Medulla oblongata (tissue), 1 donor: ENCODE measurements around the gene GOLGA7B.
"Not testable (repeated sequence)": the region's sequence is repeated elsewhere in the genome, so short reads cannot be mapped to it uniquely, and the experiment has no call there.

ENCODE experiments used
- DNase-seq: peaks from one replicate; pipeline ENCODE4 v3.0.0-alpha.2; 2015; ENCODE audit errors: extremely low spot score

The GOLGA7B gene

DNA sequence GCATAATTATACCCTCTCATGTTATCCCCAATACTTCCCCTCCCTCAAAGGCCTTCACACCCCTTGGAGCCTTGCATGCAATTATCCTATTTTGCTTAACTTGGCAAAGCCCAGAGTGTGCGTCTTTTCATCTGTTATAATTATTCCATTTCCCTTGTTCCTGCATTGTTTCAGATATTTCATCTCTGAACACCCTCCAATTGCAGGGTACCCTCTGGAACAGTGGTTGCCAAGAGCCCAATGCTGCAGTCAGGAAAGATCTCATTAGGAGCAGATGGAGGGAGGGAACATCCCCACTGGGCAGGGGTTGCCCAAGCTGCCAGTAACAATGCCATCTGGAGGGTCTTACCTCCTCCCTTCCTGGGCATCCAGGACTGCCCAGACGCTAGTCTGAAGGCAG is 18.4 kb upstream of the GOLGA7B start:
- DNase-seq: no peak

GRCh38 chr10:97836446-97836845 is 13.2 kb upstream of the GOLGA7B start:
- no peak for DNase-seq

GRCh38 chr10:97838091-97838490 is 11.6 kb upstream of the GOLGA7B start:
- no peak for DNase-seq

- not testable (repeated sequence) for DNase-seq
Measured at GRCh38 chr10:97841166-97841565, 8.5 kb upstream of the GOLGA7B start.

GRCh38 chr10:97842114-97842513 is 7.5 kb upstream of the GOLGA7B start:
- not testable (repeated sequence) for DNase-seq

- DNase-seq: no peak
Measured at GRCh38 chr10:97842656-97843280, 6.9 kb upstream of the GOLGA7B start.

GRCh38 chr10:97843281-97843671 is 6.4 kb upstream of the GOLGA7B start:
- no peak for DNase-seq

- not testable (repeated sequence) for DNase-seq
Measured at GRCh38 chr10:97843972-97844371, 5.7 kb upstream of the GOLGA7B start.

GRCh38 chr10:97844678-97845077 is 5.0 kb upstream of the GOLGA7B start:
- no peak for DNase-seq

DNA sequence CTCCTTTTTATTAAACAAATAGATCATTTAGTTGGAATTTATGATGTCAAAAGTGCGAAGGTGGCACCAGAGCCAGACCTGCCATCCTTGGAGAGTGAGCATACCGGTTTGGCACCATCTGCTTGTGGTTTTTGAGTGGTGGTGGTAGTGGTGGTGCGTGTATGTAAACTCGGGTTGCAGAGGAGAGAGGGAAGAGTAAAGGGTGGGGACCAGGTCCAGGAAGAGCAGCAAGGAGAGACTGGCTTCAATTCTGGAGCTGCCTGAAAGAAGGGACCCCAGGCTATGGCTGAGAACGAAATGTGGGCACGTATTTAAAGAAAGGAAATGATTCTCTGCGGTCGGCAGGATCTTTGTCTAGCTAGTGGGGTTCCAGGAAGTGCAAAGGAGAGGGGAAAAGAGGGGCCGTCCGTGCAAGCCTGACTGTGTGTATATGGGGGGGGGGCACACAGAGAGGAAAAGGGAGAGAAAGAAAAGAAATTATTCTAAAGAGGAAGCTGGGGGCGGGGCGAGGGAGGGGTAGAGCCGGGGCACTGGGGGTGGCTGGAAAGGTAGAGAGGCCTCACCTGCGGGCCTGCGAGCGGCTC is 448 bp upstream of the GOLGA7B start:
- DNase-seq: no peak

DNA sequence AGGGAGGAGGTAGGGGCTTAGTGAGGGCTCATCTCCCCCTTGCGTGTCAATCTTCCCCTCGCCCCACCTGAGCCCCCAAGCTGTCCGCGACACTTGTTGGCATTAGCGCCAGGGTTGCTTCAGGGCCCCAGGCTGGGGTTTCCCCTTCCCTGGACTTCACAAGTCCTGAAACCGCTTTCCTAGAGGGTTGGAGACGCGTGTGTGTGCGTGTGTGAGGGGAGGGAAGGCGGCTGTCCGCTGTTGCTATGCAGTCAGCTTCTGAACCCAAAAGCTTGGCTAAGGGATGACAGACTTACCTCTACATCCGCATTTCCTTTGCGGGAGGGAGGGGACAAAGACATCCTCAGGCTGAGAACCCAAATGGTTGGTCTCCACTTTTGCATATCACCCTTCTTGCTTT is 803 bp downstream of the GOLGA7B start:
- DNase-seq: no peak

- DNase-seq: peak; percentile 84
Measured at GRCh38 chr10:97851341-97852001, 1.8 kb downstream of the GOLGA7B start.

- no peak for DNase-seq
Measured at GRCh38 chr10:97852277-97852676, 2.6 kb downstream of the GOLGA7B start.

DNA sequence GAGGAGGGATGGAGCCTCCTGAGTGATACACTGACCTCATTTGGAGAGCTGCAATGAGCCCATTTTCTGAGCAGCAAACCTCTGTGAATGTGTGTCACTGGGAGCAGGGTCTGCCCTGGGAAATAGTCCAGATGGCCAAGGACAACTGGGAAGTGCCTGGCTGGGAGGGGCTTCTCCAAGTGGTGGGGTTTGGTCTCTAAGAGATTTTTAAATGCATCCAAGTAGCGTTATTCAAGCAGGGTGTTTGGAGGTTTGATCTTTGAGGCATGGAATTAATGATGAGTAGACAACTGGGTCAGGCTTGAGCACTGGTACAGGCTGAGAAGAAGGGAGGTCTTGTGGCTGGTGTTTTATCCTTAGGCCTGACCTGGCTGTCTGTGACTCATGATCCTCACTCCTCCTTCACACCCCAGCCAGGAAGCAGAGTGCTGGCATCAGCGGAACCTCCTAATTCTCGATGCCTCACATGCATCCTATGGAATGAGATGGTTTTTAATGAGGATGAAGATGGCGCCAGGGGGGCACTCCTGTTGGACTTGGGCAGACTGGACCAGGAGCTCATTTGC is 3.3 kb downstream of the GOLGA7B start:
- peak; percentile 35 for DNase-seq

GRCh38 chr10:97854743-97855142 is 5.1 kb downstream of the GOLGA7B start:
- no peak for DNase-seq

- DNase-seq: peak; percentile 63
Measured at GRCh38 chr10:97858001-97858439, 8.4 kb downstream of the GOLGA7B start.

DNA sequence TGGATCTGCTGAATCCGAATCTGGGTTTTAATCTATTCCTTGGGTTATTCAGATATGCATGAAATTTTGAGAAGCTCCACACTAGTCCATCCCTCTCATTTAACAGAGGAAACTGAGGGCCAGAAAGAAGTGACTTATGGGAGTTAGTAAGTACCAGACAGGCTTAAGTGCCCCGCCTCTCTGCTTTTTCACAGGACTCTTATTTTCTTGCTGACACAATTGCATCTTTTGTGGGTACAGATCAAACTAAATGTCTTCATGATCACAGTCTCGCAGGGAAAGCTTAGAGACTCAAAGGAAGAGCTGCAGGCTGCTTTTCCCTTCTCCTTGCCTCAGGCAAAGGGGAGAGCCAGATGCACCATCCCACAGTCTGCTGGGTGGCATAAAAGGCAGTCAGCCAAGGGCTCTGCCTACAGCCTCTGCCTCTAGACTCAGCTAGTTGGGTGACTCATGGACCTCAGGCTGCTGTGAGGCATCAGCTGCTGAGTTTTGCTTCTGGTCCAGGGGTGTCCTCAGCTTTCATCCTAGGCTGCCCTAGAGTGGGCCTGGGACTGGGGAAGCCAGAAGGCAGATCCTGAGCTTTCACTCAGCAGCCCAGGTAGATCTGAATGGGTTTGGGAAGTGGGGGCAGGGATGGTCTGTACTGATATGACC is 11.6 kb downstream of the GOLGA7B start:
- no peak for DNase-seq

GRCh38 chr10:97861924-97862323 is 12.3 kb downstream of the GOLGA7B start:
- DNase-seq: no peak

GRCh38 chr10:97863808-97864207 is 14.2 kb downstream of the GOLGA7B start:
- no peak for DNase-seq

- no peak for DNase-seq
Measured at GRCh38 chr10:97865488-97865887, 15.8 kb downstream of the GOLGA7B start.

GRCh38 chr10:97866524-97867219 is 17.0 kb downstream of the GOLGA7B start:
- no peak for DNase-seq
